HCT116 (cell line): ENCODE data around the gene TMIGD2.

ENCODE experiments used
- CEBPB ChIP-seq: IDR thresholded peaks from 2 replicates; pipeline ENCODE4 v1.6.1; 2012; ENCODE audit warnings: low read depth
- EZH2 ChIP-seq: fragments of 200-600 bp; sonication (generic); IDR thresholded peaks from 2 replicates; pipeline ENCODE4 v1.6.1; 2017; ENCODE audit warnings: antibody characterized with exemption, mixed run types
- EZH2phosphoT487 ChIP-seq: fragments of 200-600 bp; IDR thresholded peaks from 2 replicates; pipeline ENCODE4 v1.6.1; 2018; ENCODE audit warnings: antibody characterized with exemption, borderline replicate concordance
- POLR2A ChIP-seq: IDR thresholded peaks from 2 replicates; pipeline ENCODE4 v1.7.0; 2011; ENCODE audit warnings: borderline replicate concordance; ENCODE audit not compliant: insufficient read depth, insufficient read length; ENCODE audit errors: extremely low read depth
- POLR2AphosphoS5 ChIP-seq: IDR thresholded peaks from 2 replicates; pipeline ENCODE4 v1.6.1; 2011; ENCODE audit warnings: mild to moderate bottlenecking, low read depth, low read length, moderate library complexity
- RAD21 ChIP-seq: IDR thresholded peaks from 2 replicates; pipeline ENCODE4 v1.6.1; 2012; ENCODE audit warnings: low read depth, mild to moderate bottlenecking
- ZFX ChIP-seq: fragments of 450-650 bp; IDR thresholded peaks from 2 replicates; pipeline ENCODE4 v1.6.1; 2017
- TF ChIP-seq, protein P1 (sequence below), 3 experiments: fragments of 200-600 bp in 1 of 3; sonication (generic) in 1 of 3; IDR thresholded peaks in 2 of 3; conservative IDR thresholded peaks in 1 of 3; 2 replicates each; pipeline ENCODE4 v1.5.1; 2012 to 2017; ENCODE audit warnings: low read depth in 2 of 3, low read length in 2 of 3, antibody characterized with exemption in 1 of 3, borderline replicate concordance in 1 of 3, control low read depth in 1 of 3, mild to moderate bottlenecking in 1 of 3, mixed read lengths in 1 of 3, mixed run types in 1 of 3, moderate library complexity in 1 of 3; ENCODE audit not compliant: insufficient read depth in 1 of 3

DNA sequence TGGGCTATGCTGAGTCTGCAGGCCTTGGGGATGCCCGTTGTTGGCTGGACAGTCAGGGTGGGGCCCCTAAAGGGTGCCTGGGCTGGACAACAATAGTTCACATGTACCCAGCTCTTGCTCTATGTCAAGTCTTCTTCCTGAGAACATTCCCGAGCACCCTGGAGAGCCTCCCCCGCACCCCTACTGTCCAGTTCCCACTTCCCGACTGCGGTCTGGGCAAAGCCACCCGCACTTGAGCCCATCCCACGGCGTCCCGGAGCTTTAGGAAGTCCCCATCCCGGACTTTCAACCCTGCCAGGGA is 40.1 kb upstream of the TMIGD2 start:
- TF ChIP-seq, protein P1, sequence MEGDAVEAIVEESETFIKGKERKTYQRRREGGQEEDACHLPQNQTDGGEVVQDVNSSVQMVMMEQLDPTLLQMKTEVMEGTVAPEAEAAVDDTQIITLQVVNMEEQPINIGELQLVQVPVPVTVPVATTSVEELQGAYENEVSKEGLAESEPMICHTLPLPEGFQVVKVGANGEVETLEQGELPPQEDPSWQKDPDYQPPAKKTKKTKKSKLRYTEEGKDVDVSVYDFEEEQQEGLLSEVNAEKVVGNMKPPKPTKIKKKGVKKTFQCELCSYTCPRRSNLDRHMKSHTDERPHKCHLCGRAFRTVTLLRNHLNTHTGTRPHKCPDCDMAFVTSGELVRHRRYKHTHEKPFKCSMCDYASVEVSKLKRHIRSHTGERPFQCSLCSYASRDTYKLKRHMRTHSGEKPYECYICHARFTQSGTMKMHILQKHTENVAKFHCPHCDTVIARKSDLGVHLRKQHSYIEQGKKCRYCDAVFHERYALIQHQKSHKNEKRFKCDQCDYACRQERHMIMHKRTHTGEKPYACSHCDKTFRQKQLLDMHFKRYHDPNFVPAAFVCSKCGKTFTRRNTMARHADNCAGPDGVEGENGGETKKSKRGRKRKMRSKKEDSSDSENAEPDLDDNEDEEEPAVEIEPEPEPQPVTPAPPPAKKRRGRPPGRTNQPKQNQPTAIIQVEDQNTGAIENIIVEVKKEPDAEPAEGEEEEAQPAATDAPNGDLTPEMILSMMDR (IDR thresholded peaks at IDR 0.05 in 2 of 3, conservative IDR thresholded peaks at IDR 0.05 in 1 of 3; ENCODE audit: borderline replicate concordance in 1 of 3, insufficient read depth in 1 of 3, low read depth in 2 of 3, low read length in 2 of 3) = no peak
- TF ChIP-seq RAD21 (no peak), EZH2phosphoT487 (no peak), POLR2A (no peak), EZH2 (no peak), ZFX (no peak), POLR2AphosphoS5 (no peak), CEBPB (no peak)
